AG09309 (cell line): ENCODE data around the gene PDSS2.

ENCODE experiments used
- DNase-seq: peaks from one replicate; pipeline ENCODE4 v3.0.0-alpha.2; 2010; ENCODE audit warnings: low read depth
- H3K4me3 ChIP-seq: 2 replicates; pipeline ENCODE4 v1.5.1; 2011; ENCODE audit warnings: mild to moderate bottlenecking, low read depth, low read length, moderate library complexity; ENCODE audit not compliant: control insufficient read depth
- CTCF ChIP-seq: IDR thresholded peaks from 2 replicates; pipeline ENCODE4 v1.5.1; 2011; ENCODE audit warnings: mild to moderate bottlenecking, low read depth, low read length, inconsistent platforms; ENCODE audit not compliant: insufficient read depth, control insufficient read depth; ENCODE audit errors: missing control alignments

The PDSS2 gene

DNA sequence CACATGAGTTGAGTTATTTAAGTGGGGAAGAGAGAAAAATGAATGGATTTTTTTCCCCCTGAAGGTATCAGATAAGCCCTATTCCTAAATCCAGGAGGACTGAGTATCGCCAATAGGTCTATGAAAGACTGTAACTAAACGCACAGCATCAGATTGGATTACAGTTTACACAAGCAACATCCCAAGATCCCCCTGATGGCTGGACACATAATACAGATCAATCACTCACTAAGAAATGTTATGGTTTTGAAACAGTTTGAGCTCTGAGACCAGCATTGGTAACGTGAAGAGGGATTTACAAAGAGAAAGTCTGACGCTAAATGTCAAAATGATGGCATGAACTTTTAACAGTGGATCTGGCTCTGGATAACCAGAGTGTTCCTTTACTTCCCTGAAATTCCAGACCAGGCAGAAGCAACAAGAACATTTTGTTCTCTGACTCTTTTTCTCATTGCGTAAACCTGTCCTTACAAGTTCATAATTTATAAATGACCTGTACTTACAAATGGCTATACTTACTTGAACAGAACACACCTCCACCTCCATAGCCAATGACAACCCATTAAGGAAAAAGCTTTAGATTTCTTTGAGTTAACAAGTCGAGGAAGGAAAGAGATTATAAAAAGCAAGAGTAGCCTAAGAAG lies 212.3 kb downstream of the PDSS2 start:
- no peak overlapping the region for H3K4me3 ChIP-seq
- TF ChIP-seq CTCF: no peak
- DNase-seq: no peak

- no peak for DNase-seq
- no peak for TF ChIP-seq CTCF
- H3K4me3 ChIP-seq: no peak overlapping the region
These were observed 213.0 kb downstream of the PDSS2 start for GRCh38 chr6:107246249-107246971.

DNA sequence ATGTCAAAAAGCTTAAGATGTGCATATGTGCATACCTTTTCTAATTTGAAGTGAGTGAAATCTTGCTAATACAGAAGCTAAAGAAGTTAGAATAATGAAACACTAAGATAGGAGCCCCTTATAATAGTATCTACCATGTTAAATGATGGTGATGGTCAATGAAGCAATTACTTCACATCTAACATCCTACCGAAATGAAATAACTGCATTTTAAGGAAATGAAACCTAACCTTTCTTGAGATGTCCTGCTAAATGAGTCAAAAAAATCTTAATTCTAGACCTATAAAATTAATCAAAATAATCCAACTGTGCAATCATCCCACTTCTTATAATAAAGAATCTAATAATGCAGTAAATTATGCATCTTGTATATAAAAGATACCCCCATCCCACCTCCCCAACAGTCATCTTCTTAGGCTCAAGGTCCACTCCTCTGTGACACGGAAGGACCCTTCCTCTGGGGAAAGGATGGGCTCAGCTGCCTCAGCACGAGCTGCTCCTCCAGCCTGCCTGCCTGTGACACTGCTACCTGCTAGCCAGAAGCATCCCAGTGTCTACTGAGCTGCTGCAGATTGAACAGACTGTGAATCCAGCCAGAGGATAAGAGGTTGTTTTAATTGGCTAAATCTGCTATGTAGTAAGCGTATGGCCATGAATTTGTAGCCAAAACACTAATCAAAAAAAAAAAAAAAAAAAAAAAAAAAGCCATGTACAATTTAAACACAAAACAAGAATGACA lies 214.5 kb downstream of the PDSS2 start:
- DNase-seq: no peak
- no peak for TF ChIP-seq CTCF
- no peak overlapping the region for H3K4me3 ChIP-seq

DNA sequence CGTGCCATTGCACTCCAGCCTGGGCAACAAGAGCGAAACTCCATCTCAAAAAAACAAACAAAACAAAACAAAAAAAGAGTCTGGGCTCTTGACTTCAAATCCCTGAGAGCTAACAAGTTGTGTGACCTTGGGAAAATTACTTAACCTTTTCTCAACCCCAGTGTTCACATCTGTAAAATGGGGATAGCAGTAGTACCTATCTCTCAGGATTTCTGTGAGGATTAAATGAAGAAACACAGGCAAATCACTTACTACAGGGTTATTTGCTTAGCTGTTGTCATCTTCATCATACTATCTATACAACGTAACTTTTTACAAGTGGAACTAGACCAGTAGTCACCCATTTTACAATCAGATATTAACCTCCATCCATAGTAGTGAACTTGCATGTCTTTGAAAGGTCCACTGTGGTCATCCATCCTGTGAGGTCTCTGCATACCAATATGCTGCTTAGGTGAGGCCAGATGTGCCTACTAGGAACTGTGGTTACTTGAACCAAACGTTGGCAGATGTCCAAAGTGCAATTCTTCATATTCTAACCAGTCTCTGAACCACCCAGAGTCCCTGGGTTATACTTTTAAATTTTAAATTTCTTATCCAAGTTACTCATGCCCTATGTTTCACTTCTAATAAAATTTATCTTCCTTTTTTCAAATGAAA lies 215.2 kb downstream of the PDSS2 start:
- no peak for TF ChIP-seq CTCF
- no peak for DNase-seq
- H3K4me3 ChIP-seq: no peak overlapping the region

GRCh38 chr6:107243471-107243870 lies 215.9 kb downstream of the PDSS2 start:
- TF ChIP-seq CTCF: no peak
- no peak for DNase-seq
- H3K4me3 ChIP-seq: no peak overlapping the region

DNA sequence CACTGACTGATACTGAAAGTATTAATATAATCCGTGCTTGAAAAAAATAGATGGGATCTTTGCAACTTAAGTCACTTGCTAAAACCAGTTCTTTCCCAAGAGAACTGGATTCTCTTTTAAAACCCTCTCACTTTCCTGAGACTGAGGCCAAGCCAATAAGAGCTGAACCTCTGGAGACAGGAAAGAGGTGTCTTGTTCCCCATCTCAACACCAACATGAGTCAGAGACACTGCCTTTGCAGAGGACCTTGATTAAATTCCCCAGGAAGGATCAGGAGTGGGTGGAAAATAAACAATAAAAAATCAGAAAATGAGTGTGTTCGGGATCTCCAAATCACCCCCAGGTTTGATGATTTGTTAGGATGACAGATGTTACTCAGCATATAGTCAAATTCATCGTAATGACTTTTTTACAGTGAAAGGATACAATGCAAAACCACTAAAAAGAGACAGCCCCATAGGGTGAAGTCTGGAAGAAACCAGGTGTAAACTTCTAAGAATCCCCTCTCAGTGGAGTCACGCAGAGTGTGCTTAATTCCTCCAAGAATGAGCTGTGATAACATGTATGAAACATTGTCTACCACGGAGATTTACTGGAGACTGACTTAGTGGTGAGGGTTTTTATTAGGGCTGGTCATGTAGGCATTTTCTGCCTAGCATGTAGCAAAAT lies 221.2 kb downstream of the PDSS2 start:
- DNase-seq: no peak
- no peak for TF ChIP-seq CTCF
- H3K4me3 ChIP-seq: no peak overlapping the region
